Cardiac fibroblast (primary cell): ENCODE measurements around the gene APOBR.
"Not testable (repeated sequence)": the region's sequence is repeated elsewhere in the genome, so short reads cannot be mapped to it uniquely, and the experiment has no call there.

Source experiments
- DNase-seq, 2 donors: peaks; one replicate each; pipeline versions ENCODE4 v3.0.0 to v3.0.0-alpha.2; 2010; ENCODE audit warnings: low read depth in 2 of 2
- H3K4me3 ChIP-seq, 2 donors: replicated peaks in 1 of 2; 1 replicate in 1 of 2; 2 replicates in 1 of 2; pipeline ENCODE4 v1.5.1; 2011; ENCODE audit warnings: low read depth in 2 of 2, low read length in 2 of 2, mild to moderate bottlenecking in 2 of 2, moderate library complexity in 1 of 2
- CTCF ChIP-seq: IDR thresholded peaks from one replicate; pipeline ENCODE4 v1.5.1; 2011; ENCODE audit warnings: low read depth, mild to moderate bottlenecking, low read length, inconsistent platforms

Gene APOBR

DNA sequence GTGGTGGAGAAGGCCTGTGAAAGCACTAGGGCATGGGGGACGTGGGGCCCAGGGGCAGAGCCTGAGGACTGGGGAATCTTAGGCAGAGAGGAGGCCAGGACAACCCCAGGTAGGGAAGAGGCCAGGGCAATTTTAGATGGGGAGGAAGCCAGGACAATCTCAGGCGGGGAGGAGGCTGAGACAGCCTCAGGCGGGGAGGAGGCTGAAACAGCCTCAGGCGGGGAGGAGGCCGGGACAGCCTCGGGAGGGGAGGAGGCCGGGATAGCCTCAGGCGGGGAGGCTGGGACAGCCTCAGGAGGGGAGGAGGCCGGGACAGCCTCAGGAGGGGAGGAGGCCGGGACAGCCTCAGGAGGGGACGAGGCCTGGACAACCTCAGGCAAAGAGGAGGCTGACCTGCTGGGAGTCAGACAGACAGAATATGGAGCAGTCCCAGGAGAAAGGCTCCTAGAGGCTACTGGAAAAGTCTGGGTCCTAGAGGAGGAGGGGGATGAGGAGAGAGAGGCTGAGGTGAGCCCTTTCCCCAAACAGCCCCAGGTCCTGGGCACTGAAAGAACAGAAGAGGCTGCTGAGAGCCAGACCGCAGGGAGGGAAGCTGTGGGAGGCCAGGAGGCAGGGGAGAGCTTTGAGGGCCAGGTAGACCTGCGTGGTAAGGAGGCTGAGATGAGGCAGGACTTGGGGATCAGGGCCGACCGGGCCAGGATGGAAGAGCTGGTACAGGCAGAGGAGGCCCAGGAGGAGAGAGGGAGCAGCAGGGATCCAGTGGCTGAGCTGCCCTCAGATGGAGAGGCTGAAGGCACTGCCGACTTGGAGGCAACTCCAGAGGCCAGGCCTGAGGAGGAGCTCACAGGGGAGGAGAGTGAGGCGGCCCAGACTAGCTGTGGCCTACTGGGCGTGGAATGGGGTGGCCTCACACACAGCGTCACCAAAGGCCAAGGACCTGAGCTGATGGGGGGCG is 1.6 kb downstream of the APOBR start:
- TF ChIP-seq CTCF, result no peak
- no peak overlapping the region for H3K4me3 ChIP-seq
- DNase-seq, result no peak

- no peak overlapping the region for H3K4me3 ChIP-seq
- no peak for TF ChIP-seq CTCF
- no peak for DNase-seq
Observed at GRCh38 chr16:28496844-28497243, 2.4 kb downstream of the APOBR start.

DNA sequence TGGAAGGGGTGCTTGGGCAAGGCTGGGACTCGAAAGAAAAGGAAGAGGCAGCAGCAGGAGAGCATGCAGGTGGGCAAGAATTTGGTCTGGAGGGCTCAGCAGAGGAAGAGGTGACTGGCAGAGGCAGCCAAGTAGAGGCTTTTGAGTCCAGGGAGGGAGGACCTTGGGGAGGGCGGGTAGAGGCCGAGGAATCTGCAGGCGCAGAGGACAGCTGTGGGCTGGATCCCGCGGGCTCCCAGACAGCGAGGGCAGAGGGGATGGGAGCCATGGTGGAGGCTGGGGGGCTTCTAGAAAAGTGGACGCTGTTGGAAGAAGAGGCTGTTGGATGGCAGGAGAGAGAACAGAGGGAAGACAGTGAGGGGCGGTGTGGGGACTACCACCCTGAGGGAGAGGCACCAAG is 2.9 kb downstream of the APOBR start:
- H3K4me3 ChIP-seq, result no peak overlapping the region
- no peak for TF ChIP-seq CTCF
- no peak for DNase-seq

DNA sequence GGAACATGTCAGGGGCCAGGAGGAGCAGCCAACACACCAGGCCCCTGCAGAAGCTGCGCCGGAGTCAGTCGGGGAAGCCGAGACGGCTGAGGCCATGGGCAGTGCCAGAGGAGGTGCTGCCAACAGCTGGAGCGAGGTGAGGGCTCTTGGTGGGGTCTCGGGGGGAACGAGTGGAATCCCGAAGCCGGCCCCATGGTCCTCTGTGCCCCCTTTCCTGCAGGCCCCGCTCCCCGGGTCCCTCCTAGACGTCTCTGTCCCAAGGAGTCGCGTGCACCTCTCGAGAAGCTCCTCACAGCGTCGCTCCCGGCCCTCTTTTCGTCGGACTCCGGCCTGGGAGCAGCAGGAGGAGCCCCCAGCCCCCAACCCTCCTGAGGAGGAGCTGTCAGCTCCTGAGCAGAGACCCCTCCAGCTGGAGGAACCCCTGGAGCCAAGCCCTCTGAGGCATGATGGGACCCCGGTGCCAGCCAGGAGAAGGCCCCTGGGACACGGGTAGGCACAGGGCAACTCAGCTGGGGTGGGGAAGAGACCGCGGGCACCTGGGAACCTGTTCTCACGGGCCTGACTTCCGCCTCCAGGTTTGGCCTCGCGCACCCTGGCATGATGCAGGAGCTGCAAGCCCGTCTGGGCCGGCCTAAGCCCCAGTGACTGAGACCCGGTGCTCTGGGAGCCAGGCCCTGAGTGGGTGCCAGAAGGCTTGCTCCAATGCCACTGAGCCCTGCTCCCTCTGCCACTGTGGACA is 3.6 kb downstream of the APOBR start:
- H3K4me3 ChIP-seq, result no peak overlapping the region
- DNase-seq, result no peak
- TF ChIP-seq CTCF, result no peak

DNA sequence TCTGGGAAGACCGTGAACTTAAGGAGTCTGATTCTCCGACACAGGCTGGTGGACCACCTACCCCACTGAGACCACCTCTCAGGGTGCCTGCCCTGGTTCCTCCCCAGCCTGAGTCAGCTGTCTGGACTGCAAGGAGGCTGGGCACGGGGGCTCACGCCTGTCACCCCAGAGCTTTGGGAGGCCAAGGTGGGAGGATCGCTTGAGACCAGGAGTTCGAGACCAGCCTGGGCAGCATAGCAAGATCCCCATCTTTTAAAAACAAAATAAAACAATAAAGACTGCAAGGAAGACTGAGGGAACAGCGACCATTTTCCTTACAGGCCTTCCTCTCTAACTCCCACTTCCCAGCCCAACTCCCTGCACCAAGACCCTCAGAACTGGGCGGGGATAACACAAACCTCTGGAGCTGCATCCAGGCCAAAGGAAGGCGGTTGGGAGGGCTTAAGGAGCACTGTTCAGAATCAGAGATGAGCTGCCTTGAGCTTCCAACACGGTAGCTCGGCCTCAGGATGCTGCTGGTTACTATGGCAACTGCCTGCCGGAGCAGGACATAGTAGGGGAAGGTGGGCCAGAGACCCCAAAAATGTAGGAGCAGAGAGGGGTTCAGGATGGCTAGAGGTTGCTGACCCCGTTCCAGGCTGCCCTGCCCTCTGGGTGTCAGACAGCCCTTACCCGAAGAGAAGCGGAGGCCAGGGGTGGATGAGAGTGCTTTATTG is 4.4 kb downstream of the APOBR start:
- TF ChIP-seq CTCF, result no peak
- H3K4me3 ChIP-seq, result no peak overlapping the region
- no peak for DNase-seq

- no peak overlapping the region for H3K4me3 ChIP-seq
- no peak for TF ChIP-seq CTCF
- no peak for DNase-seq
Observed at GRCh38 chr16:28499854-28500253, 5.4 kb downstream of the APOBR start.

DNA sequence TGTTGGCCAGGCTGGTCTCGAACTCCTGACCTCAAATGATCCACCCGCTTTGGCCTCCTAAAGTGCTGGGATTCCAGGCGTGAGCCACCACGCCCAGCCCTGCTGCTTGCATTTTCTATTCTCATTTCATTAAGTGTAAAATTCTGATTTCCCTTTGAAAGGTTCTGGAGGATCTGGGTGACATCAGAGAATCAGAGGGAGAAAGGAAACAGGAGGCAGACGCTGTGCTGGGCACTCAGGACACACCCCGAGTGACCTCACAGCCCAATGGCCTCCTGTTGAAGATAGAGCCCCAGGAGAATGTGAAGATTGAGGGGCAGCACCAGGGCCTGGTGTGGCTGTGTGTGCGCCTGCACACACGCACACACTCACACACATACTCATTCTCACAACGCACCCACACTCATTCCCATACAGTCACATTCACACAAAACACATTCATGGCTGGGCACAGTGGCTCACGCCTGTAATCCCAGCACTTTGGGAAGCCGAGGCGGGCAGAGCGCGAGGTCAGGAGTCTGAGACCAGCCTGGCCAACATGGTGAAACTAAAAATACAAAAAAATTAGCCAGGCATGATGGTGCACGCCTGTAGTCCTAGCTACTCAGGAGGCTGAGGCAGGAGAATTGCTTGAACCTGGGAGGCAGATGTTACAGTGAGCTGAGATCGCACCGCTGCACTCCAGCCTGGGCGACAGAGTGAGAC is 6.2 kb downstream of the APOBR start:
- DNase-seq, result not testable (repeated sequence)

More for the DNA sequence above, 6.2 kb downstream of the APOBR start:
- not testable (repeated sequence) for H3K4me3 ChIP-seq
